Testis (tissue), 2 donors: Measurements from ENCODE around the gene CRADD.
"Not testable (repeated sequence)": the region's sequence is repeated elsewhere in the genome, so short reads cannot be mapped to it uniquely, and the experiment has no call there.

Experiments used
- CTCF ChIP-seq, 3 experiments: fragments of 450-650 bp in 2 of 3; fragments of 200-600 bp in 1 of 3; sonication (generic) in 1 of 3; IDR thresholded peaks; one replicate each; pipeline ENCODE4 v1.5.1; 2016 to 2019; ENCODE audit warnings: antibody characterized with exemption in 3 of 3, mild to moderate bottlenecking in 2 of 3, moderate library complexity in 1 of 3
- POLR2A ChIP-seq: fragments of 450-650 bp; IDR thresholded peaks from one replicate; pipeline ENCODE4 v1.6.1; 2017; ENCODE audit warnings: antibody characterized with exemption, mild to moderate bottlenecking, moderate library complexity

GRCh38 chr12:93754859-93755258 lies 77.7 kb downstream of the CRADD start:
- not testable (repeated sequence) for TF ChIP-seq CTCF (IDR thresholded peaks at IDR 0.05); POLR2A
